K562 (cell line): ENCODE measurements around the gene PHKG2. TPM values are rescaled to one million over a fixed set of nuclear protein-coding genes. Genes with fewer than 3 reads are reported as not detected.
A peak's percentile ranks its signal among the peaks of the same experiment; 100 is the strongest.

ENCODE experiments used
- CEBPG ChIP-seq, 3 experiments: fragments of 200-800 bp in 1 of 3; sonication (Bioruptor generic) in 1 of 3; sonication (generic) in 1 of 3; formaldehyde crosslinking in 1 of 3; IDR thresholded peaks in 2 of 3; conservative IDR thresholded peaks in 1 of 3; 2 replicates each; pipeline versions ENCODE4 v1.6.1 to v1.8.0; 2016 to 2022; ENCODE audit warnings: missing compliant biosample characterization in 2 of 3, missing genetic modification characterization in 2 of 3, mild to moderate bottlenecking in 1 of 3, missing genetic modification reagents in 1 of 3
- ELK3 ChIP-seq: fragments of 450-650 bp; formaldehyde crosslinking; IDR thresholded peaks from 2 replicates; pipeline ENCODE4 v1.4.0; 2020; ENCODE audit warnings: mild to moderate bottlenecking
- GATAD2B ChIP-seq: fragments of 450-650 bp; IDR thresholded peaks from 2 replicates; pipeline ENCODE4 v1.6.1; 2017; ENCODE audit warnings: mild to moderate bottlenecking, borderline replicate concordance
- HLTF ChIP-seq: fragments of 450-650 bp; IDR thresholded peaks from 2 replicates; pipeline ENCODE4 v1.6.1; 2016
- MAFF ChIP-seq: IDR thresholded peaks from 2 replicates; pipeline ENCODE4 v1.6.1; 2012; ENCODE audit warnings: low read length, improper control_type of control experiment
- MTA1 ChIP-seq: fragments of 450-650 bp; IDR thresholded peaks from 2 replicates; pipeline ENCODE4 v1.6.1; 2017; ENCODE audit warnings: borderline replicate concordance
- NFE2L1 ChIP-seq: fragments of 450-650 bp; IDR thresholded peaks from 2 replicates; pipeline ENCODE4 v1.6.1; 2016; ENCODE audit warnings: missing genetic modification characterization, low read depth, mild to moderate bottlenecking, missing compliant biosample characterization, moderate library complexity, borderline replicate concordance
- NRF1 ChIP-seq, 2 experiments: fragments of 450-650 bp; IDR thresholded peaks in 1 of 2; conservative IDR thresholded peaks in 1 of 2; 2 replicates each; pipeline ENCODE4 v1.6.1; 2014; ENCODE audit warnings: mild to moderate bottlenecking in 2 of 2
- PPARD ChIP-seq: fragments of 250-450 bp; sonication (Bioruptor Pico); IDR thresholded peaks from 2 replicates; pipeline ENCODE4 v1.8.0; 2022; ENCODE audit warnings: inconsistent platforms, mild to moderate bottlenecking, moderate library complexity
- RBBP5 ChIP-seq: fragments of 200-600 bp; sonication (generic); IDR thresholded peaks from 2 replicates; pipeline ENCODE4 v1.6.1; 2012; ENCODE audit warnings: borderline replicate concordance, mild to moderate bottlenecking, low read length, control low read depth, inconsistent platforms; ENCODE audit not compliant: insufficient read depth, poor library complexity, severe bottlenecking
- SMARCA5 ChIP-seq: fragments of 450-650 bp; IDR thresholded peaks from 2 replicates; pipeline ENCODE4 v1.6.1; 2016
- STAG1 ChIP-seq: sonication (generic); formaldehyde crosslinking; IDR thresholded peaks from 2 replicates; pipeline ENCODE4 v1.5.0; 2020; ENCODE audit warnings: missing genetic modification reagents, borderline replicate concordance
- UBTF ChIP-seq, 2 experiments: IDR thresholded peaks; 2 replicates each; pipeline ENCODE4 v1.6.1; 2012; ENCODE audit warnings: improper control_type of control experiment in 2 of 2, low read depth in 2 of 2, low read length in 2 of 2, borderline replicate concordance in 1 of 2
- ZBTB11 ChIP-seq, 3 experiments: fragments of 200-800 bp in 1 of 3; fragments of 250-450 bp in 1 of 3; fragments of 450-650 bp in 1 of 3; sonication (Bioruptor Pico) in 1 of 3; sonication (Bioruptor generic) in 1 of 3; formaldehyde crosslinking in 1 of 3; IDR thresholded peaks; 2 replicates each; pipeline versions ENCODE4 v1.6.1 to v1.8.0; 2016 to 2022; ENCODE audit warnings: mild to moderate bottlenecking in 2 of 3, missing genetic modification characterization in 2 of 3, missing compliant biosample characterization in 1 of 3, moderate library complexity in 1 of 3
- ZNF3 ChIP-seq: fragments of 250-450 bp; sonication (Bioruptor Pico); IDR thresholded peaks from 2 replicates; pipeline ENCODE4 v1.5.0; 2021; ENCODE audit warnings: mild to moderate bottlenecking, moderate library complexity
- ZNF311 ChIP-seq: fragments of 250-450 bp; sonication (Bioruptor Pico); IDR thresholded peaks from 2 replicates; pipeline ENCODE4 v1.4.0; 2020; ENCODE audit warnings: mild to moderate bottlenecking, moderate library complexity
- ZNF324 ChIP-seq: fragments of 250-450 bp; sonication (Bioruptor Pico); IDR thresholded peaks from 2 replicates; pipeline ENCODE4 v1.4.0; 2020; ENCODE audit warnings: mild to moderate bottlenecking
- ZNF354B ChIP-seq: fragments of 250-450 bp; sonication (Bioruptor Pico); IDR thresholded peaks from 2 replicates; pipeline ENCODE4 v1.4.0; 2020
- ZNF766 ChIP-seq: fragments of 200-800 bp; sonication (Bioruptor generic); conservative IDR thresholded peaks from 2 replicates; pipeline ENCODE4 v1.6.1; 2016; ENCODE audit warnings: missing genetic modification characterization, missing compliant biosample characterization
- ZNF830 ChIP-seq: fragments of 250-450 bp; sonication (Bioruptor Pico); IDR thresholded peaks from 2 replicates; pipeline ENCODE4 v1.5.0; 2021; ENCODE audit warnings: mild to moderate bottlenecking
- polyA plus RNA-seq, 8 experiments: library from polyadenylated mRNA; depleted of rRNA in 4 of 8; stranded (reverse) in 5 of 8; unstranded in 3 of 8; fragments of >200 nt; fragmentation: Nextera tagmentation in 2 of 8; fragmentation: Illumina TruSeq in 1 of 8; extraction: Ambion mirVana in 2 of 8; extraction: Trizol in 1 of 8; gene quantifications; 2 replicates each; pipeline versions ENCODE4 v1.2.1 to v1.2.3, GENCODE V29; 2011 to 2014; ENCODE audit warnings: inconsistent platforms in 1 of 8, missing spikeins in 1 of 8
- total RNA-seq, 7 experiments: library from RNA; depleted of rRNA in 6 of 7; stranded (reverse); fragments of >200 nt in 6 of 7; fragmentation: Illumina TruSeq in 2 of 7; extraction: Trizol in 2 of 7; gene quantifications; 2 replicates each; pipeline versions ENCODE4 v1.2.1 to v1.2.3, GENCODE V29; 2011 to 2021; ENCODE audit warnings: low replicate concordance in 1 of 7

PHKG2 gene
- total and polyA plus RNA-seq, 9 of the 15 experiments (the other 6 are each of a cell fraction or from before 2014, with no cell fraction given) = 5.8 to 54.2 (median 30.7) TPM

DNA sequence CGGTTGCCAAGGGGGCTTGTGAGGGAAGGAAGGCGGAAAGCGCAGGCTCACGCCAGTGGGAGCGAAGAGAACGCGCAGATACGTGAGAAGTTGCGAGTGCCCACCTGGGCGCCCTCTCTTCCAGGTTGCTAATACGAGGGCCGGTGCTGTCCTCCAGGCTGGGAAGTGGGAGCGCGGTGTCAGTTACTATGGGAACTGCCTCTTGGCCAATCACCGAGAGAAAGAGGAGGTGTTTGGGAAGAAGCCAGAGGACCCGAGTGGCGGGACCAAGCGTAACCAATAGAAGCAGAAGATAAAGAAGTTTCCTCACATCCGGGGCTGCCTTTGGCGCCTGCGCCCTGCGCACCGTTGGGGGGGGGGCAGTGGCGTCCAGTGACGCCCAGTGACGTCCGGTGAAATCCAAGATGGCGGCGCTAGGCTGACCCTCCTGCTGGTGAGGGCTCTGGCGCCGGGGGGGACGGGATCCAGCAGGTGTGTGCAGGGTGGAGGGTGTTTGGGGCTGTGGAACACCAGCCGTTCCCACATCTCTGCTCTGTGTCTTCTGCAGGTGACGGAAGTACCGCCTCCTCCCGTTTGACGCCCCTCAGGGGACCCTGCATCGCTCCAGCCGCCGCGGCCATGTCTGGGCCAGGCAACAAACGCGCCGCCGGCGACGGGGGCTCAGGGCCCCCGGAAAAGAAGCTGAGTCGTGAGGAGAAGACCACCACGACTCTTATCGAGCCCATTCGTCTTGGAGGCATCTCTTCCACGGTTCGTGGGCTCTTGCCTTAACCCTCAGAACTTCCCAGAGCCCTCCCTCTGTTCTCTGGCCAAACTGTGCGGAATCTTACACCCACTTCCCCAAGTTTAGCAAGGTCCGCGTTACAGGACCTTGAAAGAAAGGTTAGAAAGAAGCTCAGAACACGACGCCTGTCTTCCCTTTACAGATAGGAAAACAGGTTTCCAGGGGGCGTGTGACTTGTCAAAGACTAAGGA lies 14.0 kb downstream of the PHKG2 start, which contains the start of the genes CFAP119 and RNF40 (continued):
- TF ChIP-seq ZBTB11 (CRISPR knock-in tag; IDR thresholded peaks at IDR 0.05) = no peak
- no peak for TF ChIP-seq GATAD2B
- TF ChIP-seq RBBP5 = peak; percentile 80
- TF ChIP-seq MTA1 = no peak
- TF ChIP-seq ZNF3 (CRISPR knock-in tag) = no peak
- no peak for TF ChIP-seq MAFF
- TF ChIP-seq SMARCA5 = no peak
- no peak for TF ChIP-seq HLTF
- no peak for TF ChIP-seq ZNF766
- TF ChIP-seq CEBPG (CRISPR knock-in tag; IDR thresholded peaks at IDR 0.05) = peak; percentile 83; the same call in 1 of the 2 replicates
- TF ChIP-seq CEBPG (tag; conservative IDR thresholded peaks at IDR 0.05 in 1 of 2, IDR thresholded peaks at IDR 0.05 in 1 of 2) = peak; percentile 71 to 77
- no peak for TF ChIP-seq ZNF830
- no peak for TF ChIP-seq ELK3 (CRISPR knock-in tag)
- no peak for TF ChIP-seq STAG1 (CRISPR knock-in tag)
- TF ChIP-seq PPARD (CRISPR knock-in tag) = no peak
- 0 out of 4 replicates have a peak, but pooled peaks of 1 of the 2 experiments have one; percentile 58 for TF ChIP-seq UBTF (IDR thresholded peaks at IDR 0.05; ENCODE audit: borderline replicate concordance in 1 of 2, low read depth in 2 of 2, low read length in 2 of 2)
- TF ChIP-seq ZNF354B = no peak
- no peak for TF ChIP-seq NFE2L1
- TF ChIP-seq NRF1 (conservative IDR thresholded peaks at IDR 0.05 in 1 of 2, IDR thresholded peaks at IDR 0.05 in 1 of 2) = peak; percentile 94 to 95
- no peak for TF ChIP-seq ZNF324 (CRISPR knock-in tag)
- no peak for TF ChIP-seq ZNF311
